Activated naive CD8-positive, alpha-beta T cell (primary cell): ENCODE results near the gene ABI2.
"Not testable (repeated sequence)": the region's sequence is repeated elsewhere in the genome, so short reads cannot be mapped to it uniquely, and the experiment has no call there.

Experiments
- H3K27ac Mint-ChIP-seq: one replicate; pipeline ENCODE4 v1.8.0; 2021; ENCODE audit warnings: mixed read lengths
- H3K27me3 Mint-ChIP-seq: one replicate; pipeline ENCODE4 v1.8.0; 2021; ENCODE audit warnings: mixed read lengths
- H3K36me3 Mint-ChIP-seq: one replicate; pipeline ENCODE4 v1.8.0; 2021; ENCODE audit warnings: mixed read lengths
- H3K4me1 Mint-ChIP-seq: one replicate; pipeline ENCODE4 v1.8.0; 2021; ENCODE audit warnings: low read depth, mixed read lengths
- H3K4me3 Mint-ChIP-seq: one replicate; pipeline ENCODE4 v1.8.0; 2021; ENCODE audit warnings: mild to moderate bottlenecking, mixed read lengths
- H3K9me3 Mint-ChIP-seq: one replicate; pipeline ENCODE4 v1.8.0; 2021; ENCODE audit warnings: low read depth, mixed read lengths

Gene ABI2

GRCh38 chr2:203327901-203328759, at the start of gene ABI2:
Gene ABI2 (plus strand): TSS chr2:203328394. CDS start chr2:203328515, 121 bp downstream.
- Mint-ChIP-seq H3K27ac (peak within 1 kb of the TSS; percentile 83), H3K4me3 (peak within 1 kb of the TSS; percentile 91), H3K4me1 (peaks cover 36% of the 10 kb centered on the region), H3K36me3 (no peaks in the 10 kb centered on the region), H3K27me3 (no peaks in the 10 kb centered on the region), H3K9me3 (no peaks in the 10 kb centered on the region)

- no peaks in the 10 kb centered on the region for H3K4me1 Mint-ChIP-seq
- no peak overlapping the region for H3K4me3 Mint-ChIP-seq
- H3K27ac Mint-ChIP-seq: no peak overlapping the region
- H3K27me3 Mint-ChIP-seq: no peaks in the 10 kb centered on the region
- no peaks in the 10 kb centered on the region for H3K9me3 Mint-ChIP-seq
- H3K36me3 Mint-ChIP-seq: peaks cover 16% of the 10 kb centered on the region
These were observed 48.9 kb upstream of the ABI2 start for GRCh38 chr2:203279288-203279687.

GRCh38 chr2:203280428-203281064, 47.6 kb upstream of the ABI2 start:
- Mint-ChIP-seq H3K27ac (no peak overlapping the region), H3K9me3 (no peaks in the 10 kb centered on the region), H3K36me3 (peaks cover 16% of the 10 kb centered on the region), H3K27me3 (no peaks in the 10 kb centered on the region), H3K4me3 (no peak overlapping the region), H3K4me1 (no peaks in the 10 kb centered on the region)

GRCh38 chr2:203282101-203282500, 46.1 kb upstream of the ABI2 start:
- Mint-ChIP-seq H3K4me1 (no peaks in the 10 kb centered on the region), H3K27ac (no peak overlapping the region), H3K9me3 (no peaks in the 10 kb centered on the region), H3K27me3 (no peaks in the 10 kb centered on the region), H3K36me3 (peaks cover 12% of the 10 kb centered on the region), H3K4me3 (no peak overlapping the region)

GRCh38 chr2:203286532-203286931, 41.7 kb upstream of the ABI2 start:
- Mint-ChIP-seq H3K9me3 (no peaks in the 10 kb centered on the region), H3K4me3 (no peak overlapping the region), H3K36me3 (peaks cover 10% of the 10 kb centered on the region), H3K27me3 (no peaks in the 10 kb centered on the region), H3K27ac (no peak overlapping the region), H3K4me1 (no peaks in the 10 kb centered on the region)

- Mint-ChIP-seq H3K27me3 (no peaks in the 10 kb centered on the region), H3K36me3 (peaks cover 3% of the 10 kb centered on the region), H3K27ac (no peak overlapping the region), H3K4me1 (no peaks in the 10 kb centered on the region), H3K9me3 (no peaks in the 10 kb centered on the region), H3K4me3 (no peak overlapping the region)
These were observed 26.5 kb upstream of the ABI2 start for GRCh38 chr2:203301667-203302066.

GRCh38 chr2:203302586-203302985, 25.6 kb upstream of the ABI2 start:
- H3K27ac Mint-ChIP-seq, H3K36me3 Mint-ChIP-seq, H3K27me3 Mint-ChIP-seq, H3K4me3 Mint-ChIP-seq, H3K4me1 Mint-ChIP-seq, H3K9me3 Mint-ChIP-seq: not testable (repeated sequence)

GRCh38 chr2:203310688-203311436, 17.3 kb upstream of the ABI2 start:
- Mint-ChIP-seq H3K27me3 (no peaks in the 10 kb centered on the region), H3K36me3 (peaks cover 15% of the 10 kb centered on the region), H3K4me1 (no peaks in the 10 kb centered on the region), H3K9me3 (peaks cover 4% of the 10 kb centered on the region), H3K27ac (no peak overlapping the region), H3K4me3 (no peak overlapping the region)

GRCh38 chr2:203326356-203326755, 1.8 kb upstream of the ABI2 start:
- Mint-ChIP-seq H3K4me3 (peak overlapping the region; percentile 25), H3K27ac (no peak overlapping the region), H3K36me3 (no peaks in the 10 kb centered on the region), H3K4me1 (peaks cover 33% of the 10 kb centered on the region), H3K9me3 (no peaks in the 10 kb centered on the region), H3K27me3 (no peaks in the 10 kb centered on the region)

GRCh38 chr2:203327582-203327900, 653 bp upstream of the ABI2 start:
- peak overlapping the region; percentile 77 for H3K27ac Mint-ChIP-seq
- H3K9me3 Mint-ChIP-seq: no peaks in the 10 kb centered on the region
- H3K27me3 Mint-ChIP-seq: no peaks in the 10 kb centered on the region
- H3K36me3 Mint-ChIP-seq: no peaks in the 10 kb centered on the region
- H3K4me3 Mint-ChIP-seq: peak overlapping the region; percentile 90
- peaks cover 36% of the 10 kb centered on the region for H3K4me1 Mint-ChIP-seq

GRCh38 chr2:203328760-203329540, 756 bp downstream of the ABI2 start:
- peak overlapping the region; percentile 91 for H3K4me3 Mint-ChIP-seq
- H3K4me1 Mint-ChIP-seq: peaks cover 38% of the 10 kb centered on the region
- no peaks in the 10 kb centered on the region for H3K27me3 Mint-ChIP-seq
- peak overlapping the region; percentile 83 for H3K27ac Mint-ChIP-seq
- no peaks in the 10 kb centered on the region for H3K9me3 Mint-ChIP-seq
- H3K36me3 Mint-ChIP-seq: no peaks in the 10 kb centered on the region

GRCh38 chr2:203330434-203330833, 2.2 kb downstream of the ABI2 start:
- peak overlapping the region; percentile 91 for H3K4me3 Mint-ChIP-seq
- H3K27ac Mint-ChIP-seq: peak overlapping the region; percentile 50
- H3K27me3 Mint-ChIP-seq: no peaks in the 10 kb centered on the region
- no peaks in the 10 kb centered on the region for H3K9me3 Mint-ChIP-seq
- H3K4me1 Mint-ChIP-seq: peaks cover 38% of the 10 kb centered on the region
- H3K36me3 Mint-ChIP-seq: no peaks in the 10 kb centered on the region

GRCh38 chr2:203338322-203338721, 10.1 kb downstream of the ABI2 start:
- Mint-ChIP-seq H3K4me3 (no peak overlapping the region), H3K9me3 (no peaks in the 10 kb centered on the region), H3K4me1 (peaks cover 10% of the 10 kb centered on the region), H3K27me3 (no peaks in the 10 kb centered on the region), H3K27ac (no peak overlapping the region), H3K36me3 (peaks cover 14% of the 10 kb centered on the region)

GRCh38 chr2:203340791-203341487, 12.7 kb downstream of the ABI2 start:
- no peaks in the 10 kb centered on the region for H3K9me3 Mint-ChIP-seq
- H3K4me1 Mint-ChIP-seq: peaks cover 8% of the 10 kb centered on the region
- no peak overlapping the region for H3K4me3 Mint-ChIP-seq
- H3K27ac Mint-ChIP-seq: no peak overlapping the region
- H3K36me3 Mint-ChIP-seq: peaks cover 15% of the 10 kb centered on the region
- no peaks in the 10 kb centered on the region for H3K27me3 Mint-ChIP-seq
